HG03575 (cell line): ENCODE results near the gene ATP1A2.
"Not testable (repeated sequence)": the region's sequence is repeated elsewhere in the genome, so short reads cannot be mapped to it uniquely, and the experiment has no call there.

Source experiments
- ATAC-seq: cut with Tn5 transposase; IDR thresholded peaks from one replicate; pipeline ENCODE4 v1.9.1; 2021; ENCODE audit not compliant: unreplicated experiment, insufficient number of reproducible peaks, low FRiP score; ENCODE audit errors: extremely low read depth

Gene ATP1A2

GRCh38 chr1:160097911-160098851 lies 17.4 kb upstream of the ATP1A2 start, which contains the start of gene IGSF8:
IGSF8 (minus strand) TSS chr1:160098619; CDS start chr1:160098472, 147 bp downstream.
- ATAC-seq: no peak

- peak; percentile 36 for ATAC-seq
Measured at GRCh38 chr1:160098852-160099561, 16.6 kb upstream of the ATP1A2 start.

- ATAC-seq: no peak
Measured at GRCh38 chr1:160099716-160100375, 15.7 kb upstream of the ATP1A2 start.

DNA sequence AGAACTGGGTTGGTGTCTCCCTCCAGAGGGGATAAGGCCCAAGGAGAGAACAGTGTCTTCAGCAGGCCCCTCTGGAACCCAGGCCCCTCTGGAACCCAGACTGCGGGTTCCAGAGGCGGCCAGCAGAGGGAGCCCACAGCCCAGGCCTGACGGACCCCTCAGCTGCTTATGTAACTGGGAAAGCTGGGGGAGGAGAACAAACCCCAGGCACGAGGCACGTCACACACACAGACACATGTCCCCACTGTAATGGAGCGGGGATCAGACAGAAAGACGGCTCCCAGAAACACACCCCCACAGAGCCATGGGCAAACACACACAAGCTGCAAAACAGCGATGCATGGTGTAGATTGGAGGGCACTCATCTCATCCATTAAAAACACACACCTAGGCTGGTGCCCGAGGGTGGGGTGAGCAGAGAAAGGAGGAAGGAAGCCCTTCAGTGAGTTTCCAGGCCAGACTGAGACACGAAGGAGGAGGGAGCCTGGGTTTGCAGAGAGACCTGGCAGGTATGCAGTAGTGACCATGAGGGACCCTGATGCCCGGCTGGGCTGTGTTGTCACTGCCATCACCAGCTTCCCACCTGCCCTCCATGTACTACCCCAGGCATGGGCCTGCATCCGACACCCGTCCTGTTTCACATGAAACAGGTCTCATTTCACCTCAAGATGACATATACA lies 14.4 kb upstream of the ATP1A2 start:
- no peak for ATAC-seq

- no peak for ATAC-seq
Measured at GRCh38 chr1:160101717-160102522, 13.6 kb upstream of the ATP1A2 start.

DNA sequence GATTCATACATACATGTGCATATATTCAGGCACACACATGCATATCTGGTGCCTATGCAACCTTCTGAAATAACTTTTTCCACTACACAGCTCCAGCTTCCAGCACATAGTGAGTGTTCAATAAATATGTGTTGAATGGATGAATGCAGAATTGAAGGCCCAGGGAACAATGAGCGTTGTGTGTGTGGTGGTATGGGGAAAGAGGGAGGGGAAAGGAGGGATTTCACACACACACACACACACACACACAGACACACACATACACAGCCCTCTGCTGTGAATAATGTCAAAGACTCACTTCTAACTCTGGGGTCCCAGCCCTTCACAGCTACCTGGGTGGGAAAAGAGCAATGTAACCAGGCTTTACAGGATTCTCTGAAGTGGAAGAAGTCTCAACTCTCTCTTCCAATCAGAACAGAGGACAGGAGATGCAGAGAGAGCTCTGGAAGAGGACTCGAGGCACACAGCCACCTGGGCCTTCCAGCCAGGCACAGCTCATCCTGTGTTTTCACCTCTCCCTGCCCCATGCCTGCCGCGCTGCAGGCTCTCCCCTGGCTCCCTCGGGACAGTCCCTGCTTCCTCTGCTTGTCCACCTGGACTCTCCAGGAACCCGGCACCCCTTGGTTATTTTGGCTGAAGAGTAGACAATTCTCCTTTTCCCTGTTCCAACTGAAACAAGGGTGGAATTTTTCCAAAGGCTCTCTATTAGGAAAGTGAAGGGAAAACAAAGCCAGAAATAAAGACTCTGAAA lies 11.7 kb upstream of the ATP1A2 start:
- ATAC-seq: no peak

DNA sequence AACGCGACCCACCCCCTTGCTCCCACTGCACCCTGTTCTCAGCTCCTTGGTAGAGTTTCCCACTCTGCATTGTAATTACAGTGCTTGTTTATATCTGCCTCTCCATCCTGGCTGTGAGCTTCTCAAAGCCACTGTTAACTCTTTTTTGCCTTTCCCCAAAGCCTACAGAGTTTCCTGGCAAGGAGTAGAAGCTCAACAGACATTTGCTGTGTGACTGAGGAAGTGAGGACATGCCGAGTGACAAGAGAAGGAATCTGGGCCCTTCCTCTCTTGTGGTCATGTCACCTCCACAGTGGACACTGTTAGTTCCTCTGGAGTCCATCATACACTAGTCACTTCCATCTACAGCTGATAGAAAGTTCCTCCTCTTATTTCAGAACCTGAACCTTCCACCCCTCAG lies 11.1 kb upstream of the ATP1A2 start:
- no peak for ATAC-seq

DNA sequence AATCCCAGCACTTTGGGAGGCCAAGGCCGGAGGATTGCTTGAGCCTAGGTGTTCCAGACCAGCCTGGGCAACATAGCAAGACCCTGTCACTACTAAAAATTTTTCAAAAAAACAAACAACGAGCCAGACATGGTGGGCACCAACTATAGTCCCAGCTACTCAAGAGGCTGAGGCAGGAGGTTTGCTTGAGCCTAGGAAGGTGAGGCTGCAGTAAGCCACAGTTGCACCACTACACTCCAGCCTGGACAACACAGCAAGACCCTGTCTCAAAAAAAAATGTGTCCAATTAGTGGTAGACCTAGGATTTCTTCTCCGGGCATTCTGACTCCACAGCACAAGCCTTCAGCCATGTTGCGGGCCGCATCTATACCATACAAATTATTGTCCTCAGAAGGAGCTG lies 10.4 kb upstream of the ATP1A2 start:
- no peak for ATAC-seq

- ATAC-seq: no peak
Measured at GRCh38 chr1:160107512-160107911, 8.0 kb upstream of the ATP1A2 start.

DNA sequence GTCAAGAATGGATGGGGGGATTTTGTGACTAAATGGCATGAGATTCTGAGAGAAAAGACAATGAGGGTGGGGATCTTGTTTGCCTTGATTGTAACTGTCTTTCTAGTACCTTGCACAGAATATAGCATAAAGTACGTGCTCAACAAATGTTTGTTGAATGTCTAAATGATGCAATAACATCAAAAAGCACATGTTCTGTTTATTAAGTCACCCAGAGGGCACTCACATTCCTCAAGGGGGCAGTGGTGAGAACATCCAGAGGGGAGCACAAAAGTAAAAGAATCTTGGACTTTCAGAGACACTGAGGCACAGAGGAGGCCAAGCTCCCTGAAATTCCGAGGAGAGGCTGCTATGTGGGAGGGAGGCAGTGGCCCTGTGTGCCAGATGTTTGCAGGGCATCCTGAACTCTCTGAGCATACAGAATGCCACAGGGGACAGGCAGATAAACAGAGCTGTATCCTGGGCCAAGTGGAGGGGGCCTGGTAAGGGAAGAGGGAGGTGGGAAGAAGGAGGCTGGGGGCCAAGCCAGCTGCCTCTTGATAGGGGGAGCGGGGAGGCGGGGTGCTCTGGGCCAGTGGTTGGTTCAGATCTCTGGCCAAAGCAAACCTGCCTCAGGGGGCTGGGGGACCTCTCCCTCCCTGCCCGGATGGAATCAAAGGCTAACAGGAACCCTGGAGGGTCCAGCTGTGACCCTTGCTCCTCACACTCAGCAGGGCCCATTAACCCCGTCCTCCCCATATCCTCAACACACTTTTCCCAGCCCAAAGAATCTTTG lies 6.5 kb upstream of the ATP1A2 start:
- ATAC-seq: no peak

DNA sequence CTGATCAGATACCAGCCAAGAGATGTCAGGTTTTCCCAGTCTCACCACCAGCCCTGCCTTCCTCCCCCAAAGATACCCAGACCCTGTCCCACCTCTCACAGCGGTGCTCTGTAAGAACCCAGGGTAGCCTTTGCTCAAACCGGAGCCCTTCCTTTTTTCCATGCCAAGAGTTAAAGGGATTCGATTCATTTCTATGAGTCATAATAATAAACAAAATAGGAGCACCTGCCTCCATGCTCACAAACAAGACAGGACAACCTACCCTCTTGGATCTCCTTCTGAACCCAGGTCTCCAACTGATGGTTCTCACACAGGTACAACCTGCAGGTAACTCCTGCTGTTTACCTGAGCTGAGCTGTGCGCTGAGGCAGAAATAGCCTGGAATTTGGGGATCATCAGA lies 5.9 kb upstream of the ATP1A2 start:
- ATAC-seq: no peak

- ATAC-seq: not testable (repeated sequence)
Measured at GRCh38 chr1:160111462-160111861, 4.1 kb upstream of the ATP1A2 start.

GRCh38 chr1:160112357-160112756 lies 3.2 kb upstream of the ATP1A2 start:
- no peak for ATAC-seq

- no peak for ATAC-seq
Measured at GRCh38 chr1:160113407-160113806, 2.2 kb upstream of the ATP1A2 start.

DNA sequence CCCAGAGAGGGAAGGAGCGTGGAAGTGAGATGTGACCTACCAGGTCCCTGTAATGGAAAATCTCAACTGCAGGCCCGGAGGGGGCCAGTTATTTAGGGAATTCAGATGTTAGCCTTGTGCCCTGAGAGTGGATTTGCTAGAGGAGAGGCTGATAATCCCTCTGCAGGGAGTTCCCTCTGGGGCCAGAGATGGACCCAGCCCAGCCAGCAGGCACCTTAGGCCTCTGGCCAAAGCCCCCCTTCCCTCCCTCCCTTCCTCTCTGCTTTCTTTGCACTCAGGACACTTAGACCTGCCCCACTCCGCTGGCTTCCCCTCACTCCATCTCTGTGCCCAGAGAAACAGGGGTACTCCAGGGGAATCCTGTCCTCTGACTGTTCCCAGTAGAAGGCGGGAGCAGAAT lies 1.5 kb upstream of the ATP1A2 start:
- ATAC-seq: no peak

- ATAC-seq: no peak
Measured at GRCh38 chr1:160116283-160117147, 956 bp downstream of the ATP1A2 start.
